ENCODE results near the gene BCL6.

- TF ChIP-seq CTCF (IDR thresholded peaks at IDR 0.05; ENCODE audit: low read depth, low read length, missing input control) (no peak), ATF3 (IDR thresholded peaks at IDR 0.05) (no peak), GABPA (IDR thresholded peaks at IDR 0.05 in 1 of 2, conservative IDR thresholded peaks at IDR 0.05 in 1 of 2) (no peak)
These were observed 44.6 kb upstream of the BCL6 start for GRCh38 chr3:187789872-187790271.

Data from liver (tissue), 3 donors.